Measurements from ENCODE around the gene PEPD.
"Not testable (repeated sequence)": the region's sequence is repeated elsewhere in the genome, so short reads cannot be mapped to it uniquely, and the experiment has no call there.

The PEPD gene

DNA sequence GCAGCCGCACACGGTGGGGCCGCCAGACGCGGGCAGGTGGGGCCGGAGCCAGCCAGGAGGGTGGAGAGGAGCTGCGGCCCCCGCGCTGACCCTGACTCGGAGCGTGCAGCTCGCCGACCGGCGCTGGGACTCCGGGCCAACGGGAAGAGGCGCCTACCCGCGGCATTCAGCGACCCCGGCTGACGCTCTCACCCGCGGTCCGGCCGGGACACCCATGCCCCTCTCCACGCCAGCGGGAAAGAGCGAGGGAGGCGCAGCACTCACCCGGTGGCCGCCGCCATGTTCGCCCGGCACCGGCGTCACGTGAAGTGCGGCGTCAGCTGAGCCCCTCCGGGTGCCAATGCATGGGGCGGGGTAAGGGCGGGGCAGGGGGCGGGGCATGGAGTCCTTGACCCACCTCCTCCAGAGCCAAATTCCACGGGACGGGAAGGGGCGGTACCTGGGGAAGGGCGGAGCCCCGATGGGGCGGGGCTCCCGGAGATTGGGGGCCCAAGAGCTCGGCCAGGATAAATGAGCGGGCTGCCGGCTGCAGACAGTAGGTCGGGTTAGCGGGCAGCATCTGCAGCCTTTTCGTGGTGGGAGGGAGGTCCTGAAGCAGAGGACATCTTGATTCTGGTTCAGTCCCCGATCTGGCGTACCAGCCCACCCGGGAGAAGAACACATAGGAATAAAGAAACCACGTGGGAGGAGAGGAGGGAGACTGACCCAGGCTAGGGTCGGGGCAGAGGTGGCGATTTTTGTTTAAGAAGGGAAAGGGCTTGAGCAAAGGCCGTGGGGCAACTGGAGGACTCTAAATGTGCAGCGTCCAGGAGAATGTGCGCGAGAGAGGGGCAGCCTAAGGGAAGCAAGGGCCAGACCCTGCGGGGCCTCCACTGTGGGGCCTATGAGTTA, at the start of gene PEPD:
TSS of gene PEPD (minus strand) at position 312 of the 891 bp plus-strand sequence. CDS start at position 281, 31 bp downstream.
- H3K4me3 ChIP-seq (replicated peaks; ENCODE audit: low read depth, low read length): peak within 1 kb of the TSS; percentile 75
- TF ChIP-seq, protein P1, sequence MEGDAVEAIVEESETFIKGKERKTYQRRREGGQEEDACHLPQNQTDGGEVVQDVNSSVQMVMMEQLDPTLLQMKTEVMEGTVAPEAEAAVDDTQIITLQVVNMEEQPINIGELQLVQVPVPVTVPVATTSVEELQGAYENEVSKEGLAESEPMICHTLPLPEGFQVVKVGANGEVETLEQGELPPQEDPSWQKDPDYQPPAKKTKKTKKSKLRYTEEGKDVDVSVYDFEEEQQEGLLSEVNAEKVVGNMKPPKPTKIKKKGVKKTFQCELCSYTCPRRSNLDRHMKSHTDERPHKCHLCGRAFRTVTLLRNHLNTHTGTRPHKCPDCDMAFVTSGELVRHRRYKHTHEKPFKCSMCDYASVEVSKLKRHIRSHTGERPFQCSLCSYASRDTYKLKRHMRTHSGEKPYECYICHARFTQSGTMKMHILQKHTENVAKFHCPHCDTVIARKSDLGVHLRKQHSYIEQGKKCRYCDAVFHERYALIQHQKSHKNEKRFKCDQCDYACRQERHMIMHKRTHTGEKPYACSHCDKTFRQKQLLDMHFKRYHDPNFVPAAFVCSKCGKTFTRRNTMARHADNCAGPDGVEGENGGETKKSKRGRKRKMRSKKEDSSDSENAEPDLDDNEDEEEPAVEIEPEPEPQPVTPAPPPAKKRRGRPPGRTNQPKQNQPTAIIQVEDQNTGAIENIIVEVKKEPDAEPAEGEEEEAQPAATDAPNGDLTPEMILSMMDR (IDR thresholded peaks at IDR 0.05; ENCODE audit: low read depth, low read length, missing control alignments): no peak
- DNase-seq (ENCODE audit: extremely low read depth, low read depth): peak; percentile 60

GRCh38 chr19:33569821-33570220, 48.2 kb upstream of the PEPD start:
- DNase-seq (ENCODE audit: extremely low read depth, low read depth): no peak
- TF ChIP-seq, protein P1 (IDR thresholded peaks at IDR 0.05; ENCODE audit: low read depth, low read length, missing control alignments): no peak
- H3K4me3 ChIP-seq (replicated peaks; ENCODE audit: low read depth, low read length): no peak overlapping the region

DNA sequence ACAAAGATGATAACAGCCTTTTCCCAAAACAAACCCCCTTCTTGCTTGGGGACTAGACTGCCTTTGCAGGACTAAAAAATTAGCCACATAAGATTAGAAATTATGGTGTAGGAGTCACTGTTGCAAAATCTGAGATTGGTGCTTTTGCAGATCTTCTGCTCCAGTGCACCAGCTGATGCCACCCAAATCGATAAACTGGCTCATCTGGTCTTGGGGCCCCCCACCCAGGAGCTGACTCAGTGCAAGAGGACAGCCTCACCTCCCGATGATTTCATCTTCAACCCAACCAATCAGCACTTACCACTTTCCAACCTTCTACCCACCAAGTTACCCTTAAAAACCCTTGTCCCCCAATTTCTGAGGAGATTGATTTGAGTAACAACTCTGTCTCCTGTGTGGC, 47.1 kb upstream of the PEPD start:
- TF ChIP-seq, protein P1 (IDR thresholded peaks at IDR 0.05; ENCODE audit: low read depth, low read length, missing control alignments): no peak
- DNase-seq (ENCODE audit: extremely low read depth, low read depth): no peak

DNA sequence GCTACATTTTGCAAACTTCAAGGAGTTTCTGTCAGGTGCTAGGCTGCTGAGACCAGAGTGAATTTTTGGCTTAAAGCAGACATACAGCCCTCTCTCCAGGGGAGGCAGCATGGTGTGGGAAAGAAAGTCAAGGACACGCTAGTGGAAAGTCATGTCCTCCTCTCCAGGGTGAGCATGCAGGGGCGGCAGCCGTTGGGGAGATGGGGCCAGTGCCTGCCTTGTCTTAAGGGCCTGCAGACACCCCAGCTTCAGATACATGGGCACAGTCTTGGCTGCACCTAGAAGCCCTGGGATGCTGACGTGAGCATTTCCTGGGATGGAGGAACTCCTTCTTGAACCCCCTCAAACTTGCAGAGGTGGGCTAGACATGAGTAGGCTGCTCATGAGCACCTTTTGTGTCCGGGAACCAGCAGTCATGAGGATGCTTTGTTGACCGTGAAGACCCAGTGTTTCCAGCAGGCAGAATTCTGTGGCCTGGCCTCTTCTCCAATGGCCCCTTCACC, 43.3 kb upstream of the PEPD start:
- H3K4me3 ChIP-seq (replicated peaks; ENCODE audit: low read depth, low read length): no peak overlapping the region
- no peak for DNase-seq (ENCODE audit: extremely low read depth, low read depth)
- TF ChIP-seq, protein P1 (IDR thresholded peaks at IDR 0.05; ENCODE audit: low read depth, low read length, missing control alignments): no peak

More for the DNA sequence above, 47.1 kb upstream of the PEPD start:
- no peak overlapping the region for H3K4me3 ChIP-seq (replicated peaks; ENCODE audit: low read depth, low read length)

- no peak for DNase-seq (ENCODE audit: extremely low read depth, low read depth)
- TF ChIP-seq, protein P1 (IDR thresholded peaks at IDR 0.05; ENCODE audit: low read depth, low read length, missing control alignments): no peak
- H3K4me3 ChIP-seq (replicated peaks; ENCODE audit: low read depth, low read length): no peak overlapping the region
Measured at GRCh38 chr19:33562636-33563035, 41.0 kb upstream of the PEPD start.

GRCh38 chr19:33561666-33562065, 40.1 kb upstream of the PEPD start:
- not testable (repeated sequence) for DNase-seq (ENCODE audit: extremely low read depth, low read depth); H3K4me3 ChIP-seq (replicated peaks; ENCODE audit: low read depth, low read length)

DNA sequence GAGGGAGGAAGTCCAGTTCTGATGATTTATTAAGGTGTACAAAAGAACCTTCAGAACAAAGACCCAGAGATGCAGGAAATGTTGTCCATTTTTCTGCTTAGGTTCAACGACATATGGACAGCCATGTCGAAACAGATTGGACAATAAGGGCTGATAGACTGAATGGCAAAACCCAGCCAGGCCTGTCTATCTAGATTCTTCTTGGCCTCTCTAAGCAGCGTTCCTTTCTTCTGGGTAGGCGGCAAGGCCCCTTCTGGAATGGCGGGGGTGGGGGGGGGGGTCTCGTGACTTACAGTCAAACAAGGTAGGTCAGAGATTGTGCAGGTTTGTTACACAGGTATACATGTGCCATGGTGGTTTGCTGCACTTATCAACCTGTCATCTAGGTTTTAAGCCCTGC, 39.7 kb upstream of the PEPD start:
- DNase-seq (ENCODE audit: extremely low read depth, low read depth): no peak
- TF ChIP-seq, protein P1 (IDR thresholded peaks at IDR 0.05; ENCODE audit: low read depth, low read length, missing control alignments): no peak
- H3K4me3 ChIP-seq (replicated peaks; ENCODE audit: low read depth, low read length): no peak overlapping the region
